H1 (cell line): Measurements from ENCODE around the gene ERLIN1. TPM values are rescaled to one million over a fixed set of nuclear protein-coding genes. Genes with fewer than 3 reads are reported as not detected.

ENCODE experiments used
- CTCF ChIA-PET: fragments of 300-600 bp; sonication (Branson Sonifier 250); formaldehyde crosslinking; loops from one replicate; lab custom pipeline; 2021; ENCODE audit not compliant: partially characterized antibody; lab: Charles Lee
- POLR2A ChIA-PET: fragments of 300-600 bp; sonication (Branson Sonifier 250); formaldehyde crosslinking; loops from one replicate; lab custom pipeline; 2021; ENCODE audit warnings: inconsistent platforms; ENCODE audit not compliant: partially characterized antibody; lab: Charles Lee
- DNase-seq, 2 experiments: peaks; one replicate each; pipeline versions ENCODE4 v3.0.0 to v3.0.0-alpha.2; 2010 to 2022; ENCODE audit warnings: low spot score in 2 of 2, low read depth in 1 of 2, mixed read lengths in 1 of 2
- FAIRE-seq: peaks from 2 replicates; lab custom pipeline; 2011; peaks lifted over from hg19 to GRCh38; lab: Jason Lieb, UNC
- H2AFZ ChIP-seq: 2 replicates; pipeline ENCODE4 v1.8.1; 2012; ENCODE audit warnings: low read length, inconsistent platforms
- H2AK5ac ChIP-seq: 2 replicates; pipeline ENCODE4 v1.6.1; 2013; ENCODE audit warnings: low read depth, low read length
- H2BK120ac ChIP-seq: replicated peaks from 2 replicates; pipeline ENCODE3; 2013; ENCODE audit warnings: low read depth, low read length, inconsistent platforms
- H2BK12ac ChIP-seq: 2 replicates; pipeline ENCODE4 v1.6.1; 2013; ENCODE audit warnings: low read depth, low read length
- H2BK15ac ChIP-seq: 2 replicates; pipeline ENCODE4 v1.6.1; 2013; ENCODE audit warnings: low read length
- H2BK20ac ChIP-seq: 2 replicates; pipeline ENCODE4 v1.6.1; 2013; ENCODE audit warnings: low read length
- H2BK5ac ChIP-seq: 2 replicates; pipeline ENCODE4 v1.6.1; 2013; ENCODE audit warnings: low read depth, low read length
- H3K14ac ChIP-seq: 2 replicates; pipeline ENCODE4 v1.6.1; 2013; ENCODE audit warnings: inconsistent platforms; ENCODE audit not compliant: insufficient read length
- H3K18ac ChIP-seq: 2 replicates; pipeline ENCODE4 v1.6.1; 2013; ENCODE audit warnings: low read length; ENCODE audit errors: extremely low read depth
- H3K23ac ChIP-seq: 2 replicates; pipeline ENCODE4 v1.6.1; 2013; ENCODE audit warnings: inconsistent platforms; ENCODE audit not compliant: insufficient read length
- H3K23me2 ChIP-seq: 2 replicates; pipeline ENCODE4 v1.6.1; 2013; ENCODE audit warnings: low read depth, low read length
- H3K27ac ChIP-seq: 2 replicates; pipeline ENCODE4 v1.6.1; 2011; ENCODE audit warnings: low read depth, low read length, inconsistent platforms
- H3K27me3 ChIP-seq, 4 experiments: replicated peaks in 1 of 4; 1 replicate in 1 of 4; 2 replicates in 3 of 4; pipeline versions ENCODE4 v1.6.1 to v1.8.1; 2011 to 2013; ENCODE audit warnings: low read length in 3 of 4, mild to moderate bottlenecking in 3 of 4, inconsistent platforms in 2 of 4, mixed read lengths in 2 of 4, moderate library complexity in 1 of 4; ENCODE audit not compliant: control insufficient read depth in 3 of 4, insufficient read depth in 3 of 4; ENCODE audit errors: extremely low read depth in 1 of 4
- H3K36me3 ChIP-seq, 4 experiments: 2 replicates each; pipeline versions ENCODE4 v1.6.1 to v1.8.1; 2011 to 2013; ENCODE audit warnings: mild to moderate bottlenecking in 4 of 4, low read length in 3 of 4, moderate library complexity in 2 of 4, control low read depth in 1 of 4, inconsistent platforms in 1 of 4; ENCODE audit not compliant: insufficient read depth in 4 of 4, control insufficient read depth in 2 of 4
- H3K4ac ChIP-seq: replicated peaks from 2 replicates; pipeline ENCODE3; 2013; ENCODE audit warnings: low read length, low read depth, mixed read lengths, inconsistent platforms; ENCODE audit not compliant: insufficient read length
- H3K4me1 ChIP-seq, 4 experiments: replicated peaks in 1 of 4; 1 replicate in 1 of 4; 2 replicates in 3 of 4; pipeline versions ENCODE4 v1.6.1 to v1.8.1; 2011 to 2013; ENCODE audit warnings: low read length in 3 of 4, inconsistent platforms in 2 of 4, mixed read lengths in 1 of 4; ENCODE audit not compliant: insufficient read depth in 4 of 4, control insufficient read depth in 3 of 4
- H3K4me2 ChIP-seq, 2 experiments: 2 replicates each; pipeline versions ENCODE4 v1.6.1 to v1.8.1; 2011 to 2013; ENCODE audit warnings: low read depth in 2 of 2, low read length in 2 of 2, control low read depth in 1 of 2, inconsistent platforms in 1 of 2, mild to moderate bottlenecking in 1 of 2; ENCODE audit not compliant: insufficient read depth in 1 of 2
- H3K4me3 ChIP-seq, 4 experiments: fragments of 200-600, 300-600 bp in 1 of 4; sonication (generic), shearing (Covaris generic), sonication (Bioruptor Twin) in 1 of 4; 2 replicates each; pipeline versions ENCODE4 v1.5.1 to v1.8.1; 2011 to 2016; ENCODE audit warnings: low read length in 4 of 4, low read depth in 3 of 4, control low read depth in 2 of 4, inconsistent platforms in 2 of 4, mild to moderate bottlenecking in 2 of 4, mixed read lengths in 1 of 4, moderate library complexity in 1 of 4; ENCODE audit not compliant: insufficient read depth in 2 of 4; ENCODE audit errors: extremely low read depth in 1 of 4
- H3K56ac ChIP-seq: replicated peaks from 2 replicates; pipeline ENCODE3; 2013; ENCODE audit warnings: low read depth, mild to moderate bottlenecking, mixed read lengths, low read length, inconsistent platforms; ENCODE audit not compliant: insufficient read length
- H3K79me1 ChIP-seq: 2 replicates; pipeline ENCODE4 v1.6.1; 2013; ENCODE audit warnings: low read depth, low read length, control low read depth
- H3K79me2 ChIP-seq, 2 experiments: 2 replicates each; pipeline versions ENCODE4 v1.6.1 to v1.8.1; 2012 to 2013; ENCODE audit warnings: low read length in 2 of 2, mild to moderate bottlenecking in 2 of 2, inconsistent platforms in 1 of 2; ENCODE audit not compliant: insufficient read depth in 2 of 2, control insufficient read depth in 1 of 2
- H3K9ac ChIP-seq, 4 experiments: replicated peaks in 1 of 4; 1 replicate in 1 of 4; 2 replicates in 3 of 4; pipeline versions ENCODE4 v1.6.1 to v1.8.1; 2011 to 2013; ENCODE audit warnings: low read depth in 3 of 4, low read length in 3 of 4, control low read depth in 2 of 4, mild to moderate bottlenecking in 2 of 4, moderate library complexity in 2 of 4, inconsistent platforms in 1 of 4; ENCODE audit errors: extremely low read depth in 1 of 4
- H3K9me3 ChIP-seq, 2 experiments: 2 replicates each; pipeline versions ENCODE4 v1.6.1 to v1.8.1; 2012 to 2013; ENCODE audit warnings: mild to moderate bottlenecking in 2 of 2, moderate library complexity in 2 of 2, control low read depth in 1 of 2, inconsistent platforms in 1 of 2, low read depth in 1 of 2, low read length in 1 of 2, mixed read lengths in 1 of 2; ENCODE audit not compliant: insufficient read depth in 2 of 2
- H4K20me1 ChIP-seq, 2 experiments: replicated peaks in 1 of 2; 2 replicates each; pipeline versions ENCODE3 to v1.8.1; 2011 to 2013; ENCODE audit warnings: inconsistent platforms in 2 of 2, low read length in 2 of 2, mild to moderate bottlenecking in 1 of 2; ENCODE audit not compliant: insufficient read depth in 2 of 2, control insufficient read depth in 1 of 2
- H4K5ac ChIP-seq: 2 replicates; pipeline ENCODE4 v1.6.1; 2013; ENCODE audit warnings: low read length, low read depth, mixed read lengths, inconsistent platforms; ENCODE audit not compliant: insufficient read length
- H4K8ac ChIP-seq: 2 replicates; pipeline ENCODE4 v1.8.0; 2013; ENCODE audit warnings: mild to moderate bottlenecking, moderate library complexity, low read length, inconsistent platforms; ENCODE audit not compliant: insufficient read depth; ENCODE audit errors: extremely low read depth
- H4K91ac ChIP-seq: replicated peaks from 2 replicates; pipeline ENCODE3; 2013; ENCODE audit warnings: low read length, mixed read lengths, inconsistent platforms; ENCODE audit not compliant: insufficient read length
- BRCA1 ChIP-seq: IDR thresholded peaks from 2 replicates; pipeline ENCODE4 v1.6.1; 2012; ENCODE audit warnings: low read depth, low read length, improper control_type of control experiment
- CHD1 ChIP-seq: IDR thresholded peaks from 2 replicates; pipeline ENCODE4 v1.6.1; 2012; ENCODE audit warnings: low read depth, low read length, improper control_type of control experiment
- JUN ChIP-seq: IDR thresholded peaks from 2 replicates; pipeline ENCODE4 v1.6.1; 2011; ENCODE audit warnings: low read depth, mild to moderate bottlenecking, improper control_type of control experiment, low read length
- JUND ChIP-seq: IDR thresholded peaks from 2 replicates; pipeline ENCODE4 v1.6.1; 2011; ENCODE audit warnings: mild to moderate bottlenecking, improper control_type of control experiment, low read length
- POLR2A ChIP-seq, 2 experiments: IDR thresholded peaks; 1 replicate in 1 of 2; 2 replicates in 1 of 2; pipeline ENCODE4 v1.6.1; 2011; ENCODE audit warnings: low read depth in 2 of 2, low read length in 2 of 2, mild to moderate bottlenecking in 2 of 2; ENCODE audit errors: control extremely low read depth in 1 of 2
- POLR2AphosphoS5 ChIP-seq: IDR thresholded peaks from 2 replicates; pipeline ENCODE4 v1.6.1; 2011; ENCODE audit warnings: low read depth, low read length
- WGBS, 2 experiments: shearing (Covaris generic) in 1 of 2; methylation state at CpG; one replicate each; pipeline versions ENCODE4 v1.1.6 to v1.1.7; 2013 to 2015; ENCODE audit warnings: low lambda C conversion rate in 2 of 2, mixed read lengths in 2 of 2, inconsistent platforms in 1 of 2, low coverage in 1 of 2, missing lambda C conversion rate in 1 of 2; ENCODE audit not compliant: insufficient replicate concordance in 2 of 2, insufficient coverage in 1 of 2, insufficient read length in 1 of 2; ENCODE audit errors: extremely low coverage in 1 of 2, missing lambda C conversion rate in 1 of 2; 5-methylcytosine and 5-hydroxymethylcytosine counted together
- polyA plus RNA-seq, 7 experiments: library from polyadenylated mRNA; depleted of rRNA in 3 of 7; stranded (reverse) in 5 of 7; unstranded in 2 of 7; fragments of >200 nt in 5 of 7; fragments of 200-250 nt in 2 of 7; gene quantifications; 1 replicate in 5 of 7; 2 replicates in 1 of 7; 4 replicates in 1 of 7; pipeline versions ENCODE4 v1.2.1 to v1.2.3, GENCODE V29; 2011 to 2013; ENCODE audit warnings: missing spikeins in 2 of 7, mixed read lengths in 2 of 7
- total RNA-seq: library from RNA; stranded (reverse); fragmentation: NEBNext Ultra II Directional; extraction: Animal tissue kit (Norgen Biotek cat#: 25700); gene quantifications from 2 replicates; pipeline ENCODE4 v1.2.1, GENCODE V29; 2021
- TF ChIP-seq, protein P1 (sequence below): IDR thresholded peaks from 2 replicates; pipeline ENCODE4 v1.6.1; 2012; ENCODE audit warnings: inconsistent platforms
- TF ChIP-seq, protein P2 (sequence below), 3 experiments: IDR thresholded peaks; 1 replicate in 2 of 3; 2 replicates in 1 of 3; pipeline versions ENCODE4 v1.5.1 to v1.6.1; 2011; ENCODE audit warnings: low read length in 3 of 3, mild to moderate bottlenecking in 3 of 3, inconsistent platforms in 2 of 3, low read depth in 1 of 3, moderate library complexity in 1 of 3; ENCODE audit not compliant: insufficient read depth in 1 of 3; ENCODE audit errors: control extremely low read depth in 1 of 3

The ERLIN1 gene
- total and polyA plus RNA-seq, 2 of the 8 experiments (the other 6 are each of a cell fraction or from before 2014, with no cell fraction given): 16.5 to 32.0 TPM

DNA sequence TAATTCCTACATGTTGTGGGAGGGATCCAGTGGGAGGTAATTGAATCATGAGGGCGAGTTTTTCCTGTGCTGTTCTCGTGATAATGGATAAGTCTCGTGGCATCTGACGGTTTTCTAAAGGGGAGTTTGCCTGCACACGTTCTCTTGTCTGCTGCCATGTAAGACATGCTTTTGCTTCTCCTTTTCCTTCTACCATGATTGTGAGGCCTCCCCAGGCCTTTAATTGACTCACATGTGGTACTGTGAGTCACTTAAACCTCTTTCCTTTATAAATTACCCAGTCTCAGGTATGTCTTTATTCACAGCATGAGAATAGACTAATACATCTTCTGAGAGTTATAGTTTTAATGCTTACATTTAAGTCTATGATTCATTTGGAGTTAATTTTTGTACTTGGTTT lies 81.5 kb downstream of the ERLIN1 start:
- H4K8ac ChIP-seq: no peak overlapping the region
- H4K91ac ChIP-seq: no peak overlapping the region
- no peak overlapping the region for H3K18ac ChIP-seq
- H3K23me2 ChIP-seq: no peaks in the 10 kb centered on the region
- TF ChIP-seq POLR2AphosphoS5 (no peak), BRCA1 (no peak), POLR2A (IDR thresholded peaks at IDR 0.05; ENCODE audit: control extremely low read depth in 1 of 2, low read depth in 2 of 2, low read length in 2 of 2) (no peak), JUND (no peak), JUN (no peak), CHD1 (no peak)
- TF ChIP-seq, protein P1, sequence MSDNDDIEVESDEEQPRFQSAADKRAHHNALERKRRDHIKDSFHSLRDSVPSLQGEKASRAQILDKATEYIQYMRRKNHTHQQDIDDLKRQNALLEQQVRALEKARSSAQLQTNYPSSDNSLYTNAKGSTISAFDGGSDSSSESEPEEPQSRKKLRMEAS: no peak
- TF ChIP-seq, protein P2, sequence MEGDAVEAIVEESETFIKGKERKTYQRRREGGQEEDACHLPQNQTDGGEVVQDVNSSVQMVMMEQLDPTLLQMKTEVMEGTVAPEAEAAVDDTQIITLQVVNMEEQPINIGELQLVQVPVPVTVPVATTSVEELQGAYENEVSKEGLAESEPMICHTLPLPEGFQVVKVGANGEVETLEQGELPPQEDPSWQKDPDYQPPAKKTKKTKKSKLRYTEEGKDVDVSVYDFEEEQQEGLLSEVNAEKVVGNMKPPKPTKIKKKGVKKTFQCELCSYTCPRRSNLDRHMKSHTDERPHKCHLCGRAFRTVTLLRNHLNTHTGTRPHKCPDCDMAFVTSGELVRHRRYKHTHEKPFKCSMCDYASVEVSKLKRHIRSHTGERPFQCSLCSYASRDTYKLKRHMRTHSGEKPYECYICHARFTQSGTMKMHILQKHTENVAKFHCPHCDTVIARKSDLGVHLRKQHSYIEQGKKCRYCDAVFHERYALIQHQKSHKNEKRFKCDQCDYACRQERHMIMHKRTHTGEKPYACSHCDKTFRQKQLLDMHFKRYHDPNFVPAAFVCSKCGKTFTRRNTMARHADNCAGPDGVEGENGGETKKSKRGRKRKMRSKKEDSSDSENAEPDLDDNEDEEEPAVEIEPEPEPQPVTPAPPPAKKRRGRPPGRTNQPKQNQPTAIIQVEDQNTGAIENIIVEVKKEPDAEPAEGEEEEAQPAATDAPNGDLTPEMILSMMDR (IDR thresholded peaks at IDR 0.05; ENCODE audit: control extremely low read depth in 1 of 3, insufficient read depth in 1 of 3, low read depth in 1 of 3, low read length in 3 of 3): no peak
- H3K4me2 ChIP-seq: no peak overlapping the region
- H3K27me3 ChIP-seq: no peaks in the 10 kb centered on the region
- CTCF ChIA-PET: no interaction called here
- no peak overlapping the region for H2BK5ac ChIP-seq
- DNase-seq (no peak), FAIRE-seq (no peak)
- no peaks in the 10 kb centered on the region for H3K36me3 ChIP-seq
- no peak overlapping the region for H3K9ac ChIP-seq
- H2AFZ ChIP-seq: no peak overlapping the region
- H3K4me3 ChIP-seq: no peak overlapping the region
- no peak overlapping the region for H3K27ac ChIP-seq
- no peak overlapping the region for H3K4ac ChIP-seq
- H2BK120ac ChIP-seq: no peak overlapping the region
- peaks cover 0 to 4% (median 0%) of the 10 kb centered on the region in 4 experiments; a peak in 2 of 7 replicates for H3K4me1 ChIP-seq
- no peak overlapping the region for H2BK12ac ChIP-seq
- no peaks in the 10 kb centered on the region for H3K79me2 ChIP-seq
- H2BK15ac ChIP-seq: no peak overlapping the region
- H3K79me1 ChIP-seq: no peaks in the 10 kb centered on the region
- no peaks in the 10 kb centered on the region for H3K9me3 ChIP-seq
- no peak overlapping the region for H2BK20ac ChIP-seq
- POLR2A ChIA-PET: no interaction called here
- H3K56ac ChIP-seq: no peak overlapping the region
- H4K5ac ChIP-seq: no peak overlapping the region
- H3K14ac ChIP-seq: no peak overlapping the region
- H2AK5ac ChIP-seq: no peak overlapping the region
- no peak overlapping the region for H3K23ac ChIP-seq
- no peaks in the 10 kb centered on the region for H4K20me1 ChIP-seq
- WGBS, 2 experiments: 93% methylated on average over 5 of the region's 5 CpGs; no CpG with 5 or more reads in 1 of the 2 experiments
